ENCODE results near the gene LSG1. TPM values are rescaled to one million over a fixed set of nuclear protein-coding genes. Genes with fewer than 3 reads are reported as not detected.
A peak's percentile ranks its signal among the peaks of the same experiment; 100 is the strongest.

Gene LSG1
- total and polyA plus RNA-seq, 9 of the 15 experiments (the other 6 are each of a cell fraction or from before 2014, with no cell fraction given): 14.9 to 73.7 (median 46.7) TPM

DNA sequence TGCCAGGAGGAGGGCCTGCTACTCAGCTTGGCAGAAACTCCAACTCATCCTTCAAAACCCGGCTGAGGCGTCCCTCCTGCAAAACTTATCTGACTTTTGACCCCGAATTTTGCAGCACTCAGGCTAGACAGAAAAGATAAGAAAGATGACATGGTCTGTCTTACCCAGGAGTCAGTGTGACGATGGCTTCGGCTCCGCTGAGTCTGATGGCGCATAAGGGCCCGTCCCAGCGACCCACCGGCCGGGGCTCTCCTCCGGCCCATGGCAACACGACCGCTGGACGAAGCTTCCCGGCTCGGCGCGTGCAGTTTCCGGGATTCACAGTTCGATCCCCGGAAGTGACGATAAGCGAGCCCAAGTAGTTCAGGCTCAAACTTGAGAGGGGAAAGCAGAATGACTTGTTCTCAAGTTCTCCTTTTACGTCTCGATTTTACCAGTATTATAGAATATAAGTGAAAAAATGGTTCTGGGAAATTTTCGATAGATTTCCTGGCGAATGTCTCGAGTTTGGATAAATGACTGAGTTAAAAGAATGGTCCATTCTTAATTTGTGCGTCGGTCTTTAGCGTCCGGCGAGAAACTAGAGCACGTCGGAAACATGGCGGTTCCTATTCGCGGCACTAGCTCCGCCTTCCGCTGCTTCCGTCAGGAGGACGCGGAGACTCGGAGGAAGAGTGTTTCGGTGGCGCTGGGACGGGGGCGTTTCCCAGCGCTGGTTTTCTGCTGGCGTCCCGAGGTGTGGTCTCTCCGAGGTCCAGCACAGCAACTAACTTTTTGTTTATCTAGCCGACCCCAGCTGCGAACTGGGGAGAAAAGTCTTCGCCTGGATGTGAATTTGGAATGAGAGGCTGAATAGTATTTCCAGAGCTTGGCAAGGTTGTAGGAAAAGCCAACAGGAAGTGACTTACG, at the start of gene LSG1 (continued):
- TF ChIP-seq, protein P1, sequence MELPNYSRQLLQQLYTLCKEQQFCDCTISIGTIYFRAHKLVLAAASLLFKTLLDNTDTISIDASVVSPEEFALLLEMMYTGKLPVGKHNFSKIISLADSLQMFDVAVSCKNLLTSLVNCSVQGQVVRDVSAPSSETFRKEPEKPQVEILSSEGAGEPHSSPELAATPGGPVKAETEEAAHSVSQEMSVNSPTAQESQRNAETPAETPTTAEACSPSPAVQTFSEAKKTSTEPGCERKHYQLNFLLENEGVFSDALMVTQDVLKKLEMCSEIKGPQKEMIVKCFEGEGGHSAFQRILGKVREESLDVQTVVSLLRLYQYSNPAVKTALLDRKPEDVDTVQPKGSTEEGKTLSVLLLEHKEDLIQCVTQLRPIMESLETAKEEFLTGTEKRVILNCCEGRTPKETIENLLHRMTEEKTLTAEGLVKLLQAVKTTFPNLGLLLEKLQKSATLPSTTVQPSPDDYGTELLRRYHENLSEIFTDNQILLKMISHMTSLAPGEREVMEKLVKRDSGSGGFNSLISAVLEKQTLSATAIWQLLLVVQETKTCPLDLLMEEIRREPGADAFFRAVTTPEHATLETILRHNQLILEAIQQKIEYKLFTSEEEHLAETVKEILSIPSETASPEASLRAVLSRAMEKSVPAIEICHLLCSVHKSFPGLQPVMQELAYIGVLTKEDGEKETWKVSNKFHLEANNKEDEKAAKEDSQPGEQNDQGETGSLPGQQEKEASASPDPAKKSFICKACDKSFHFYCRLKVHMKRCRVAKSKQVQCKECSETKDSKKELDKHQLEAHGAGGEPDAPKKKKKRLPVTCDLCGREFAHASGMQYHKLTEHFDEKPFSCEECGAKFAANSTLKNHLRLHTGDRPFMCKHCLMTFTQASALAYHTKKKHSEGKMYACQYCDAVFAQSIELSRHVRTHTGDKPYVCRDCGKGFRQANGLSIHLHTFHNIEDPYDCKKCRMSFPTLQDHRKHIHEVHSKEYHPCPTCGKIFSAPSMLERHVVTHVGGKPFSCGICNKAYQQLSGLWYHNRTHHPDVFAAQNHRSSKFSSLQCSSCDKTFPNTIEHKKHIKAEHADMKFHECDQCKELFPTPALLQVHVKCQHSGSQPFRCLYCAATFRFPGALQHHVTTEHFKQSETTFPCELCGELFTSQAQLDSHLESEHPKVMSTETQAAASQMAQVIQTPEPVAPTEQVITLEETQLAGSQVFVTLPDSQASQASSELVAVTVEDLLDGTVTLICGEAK (IDR thresholded peaks at IDR 0.05): peak; percentile 98
- TF ChIP-seq, protein P1 (CRISPR knock-in tag; IDR thresholded peaks at IDR 0.05): no peak
- TF ChIP-seq, protein P2, sequence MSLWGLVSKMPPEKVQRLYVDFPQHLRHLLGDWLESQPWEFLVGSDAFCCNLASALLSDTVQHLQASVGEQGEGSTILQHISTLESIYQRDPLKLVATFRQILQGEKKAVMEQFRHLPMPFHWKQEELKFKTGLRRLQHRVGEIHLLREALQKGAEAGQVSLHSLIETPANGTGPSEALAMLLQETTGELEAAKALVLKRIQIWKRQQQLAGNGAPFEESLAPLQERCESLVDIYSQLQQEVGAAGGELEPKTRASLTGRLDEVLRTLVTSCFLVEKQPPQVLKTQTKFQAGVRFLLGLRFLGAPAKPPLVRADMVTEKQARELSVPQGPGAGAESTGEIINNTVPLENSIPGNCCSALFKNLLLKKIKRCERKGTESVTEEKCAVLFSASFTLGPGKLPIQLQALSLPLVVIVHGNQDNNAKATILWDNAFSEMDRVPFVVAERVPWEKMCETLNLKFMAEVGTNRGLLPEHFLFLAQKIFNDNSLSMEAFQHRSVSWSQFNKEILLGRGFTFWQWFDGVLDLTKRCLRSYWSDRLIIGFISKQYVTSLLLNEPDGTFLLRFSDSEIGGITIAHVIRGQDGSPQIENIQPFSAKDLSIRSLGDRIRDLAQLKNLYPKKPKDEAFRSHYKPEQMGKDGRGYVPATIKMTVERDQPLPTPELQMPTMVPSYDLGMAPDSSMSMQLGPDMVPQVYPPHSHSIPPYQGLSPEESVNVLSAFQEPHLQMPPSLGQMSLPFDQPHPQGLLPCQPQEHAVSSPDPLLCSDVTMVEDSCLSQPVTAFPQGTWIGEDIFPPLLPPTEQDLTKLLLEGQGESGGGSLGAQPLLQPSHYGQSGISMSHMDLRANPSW (CRISPR knock-in tag; IDR thresholded peaks at IDR 0.05): no peak; the same call in 1 of the 2 replicates
- TF ChIP-seq MXI1 (IDR thresholded peaks at IDR 0.05; ENCODE audit: low read depth, low read length) (peak; percentile 56), ZNF695 (CRISPR knock-in tag; IDR thresholded peaks at IDR 0.05) (no peak), BACH1 (tag; IDR thresholded peaks at IDR 0.05) (peak; percentile 71; the same call in 1 of the 2 replicates), MEF2A (IDR thresholded peaks at IDR 0.05; ENCODE audit: control insufficient read depth, low read depth, low read length) (0 out of 2 replicates have a peak, but pooled peaks have one; percentile 37), GATAD2A (IDR thresholded peaks at IDR 0.05) (peak; percentile 27; the same call in 1 of the 2 replicates), SMARCC2 (IDR thresholded peaks at IDR 0.05; ENCODE audit: low read depth) (no peak), ZNF584 (CRISPR knock-in tag; IDR thresholded peaks at IDR 0.05; ENCODE audit: low read depth) (0 out of 2 replicates have a peak, but pooled peaks have one; percentile 15), NR2C2 (CRISPR knock-in tag; IDR thresholded peaks at IDR 0.05) (no peak), NR2C2 (tag; IDR thresholded peaks at IDR 0.05) (peak; percentile 86), STAG1 (CRISPR knock-in tag; IDR thresholded peaks at IDR 0.05; ENCODE audit: borderline replicate concordance) (no peak)
- TF ChIP-seq, protein P3, sequence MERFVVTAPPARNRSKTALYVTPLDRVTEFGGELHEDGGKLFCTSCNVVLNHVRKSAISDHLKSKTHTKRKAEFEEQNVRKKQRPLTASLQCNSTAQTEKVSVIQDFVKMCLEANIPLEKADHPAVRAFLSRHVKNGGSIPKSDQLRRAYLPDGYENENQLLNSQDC (CRISPR knock-in tag; IDR thresholded peaks at IDR 0.05): 0 out of 2 replicates have a peak, but pooled peaks have one; percentile 16
- TF ChIP-seq, protein P4, sequence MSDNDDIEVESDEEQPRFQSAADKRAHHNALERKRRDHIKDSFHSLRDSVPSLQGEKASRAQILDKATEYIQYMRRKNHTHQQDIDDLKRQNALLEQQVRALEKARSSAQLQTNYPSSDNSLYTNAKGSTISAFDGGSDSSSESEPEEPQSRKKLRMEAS (CRISPR knock-in tag; IDR thresholded peaks at IDR 0.05): peak; percentile 73

All from K562 (cell line).